Stimulated activated CD8-positive, alpha-beta memory T cell treated with anti-CD3 and anti-CD28 coated beads, Interleukin-15, amount 100 ng/mL, for 1 hour (primary cell): ENCODE results near the gene RP2.

Experiments used
- DNase-seq: peaks from one replicate; pipeline ENCODE4 v3.0.0-alpha.2; 2020; ENCODE audit warnings: low read depth

Gene RP2

DNA sequence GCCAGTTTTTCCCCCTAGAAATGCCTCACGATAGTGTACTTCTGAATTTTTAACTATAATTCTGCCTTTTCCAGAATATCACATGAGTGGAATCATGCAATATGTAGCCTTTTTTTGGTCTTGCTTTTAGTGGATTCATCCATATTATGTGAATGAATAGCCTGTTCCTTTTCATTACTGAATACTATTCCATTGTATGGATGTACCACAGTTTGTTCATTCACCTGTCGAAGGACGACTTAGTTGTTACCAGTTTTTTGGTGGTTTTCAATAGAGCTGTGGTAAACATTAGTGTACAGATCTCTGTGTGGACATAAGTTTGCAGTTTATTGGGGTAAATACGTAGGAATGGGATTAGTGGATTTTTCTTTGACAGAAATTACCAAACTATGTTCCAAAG, 83.4 kb downstream of the RP2 start:
- DNase-seq, result no peak

DNA sequence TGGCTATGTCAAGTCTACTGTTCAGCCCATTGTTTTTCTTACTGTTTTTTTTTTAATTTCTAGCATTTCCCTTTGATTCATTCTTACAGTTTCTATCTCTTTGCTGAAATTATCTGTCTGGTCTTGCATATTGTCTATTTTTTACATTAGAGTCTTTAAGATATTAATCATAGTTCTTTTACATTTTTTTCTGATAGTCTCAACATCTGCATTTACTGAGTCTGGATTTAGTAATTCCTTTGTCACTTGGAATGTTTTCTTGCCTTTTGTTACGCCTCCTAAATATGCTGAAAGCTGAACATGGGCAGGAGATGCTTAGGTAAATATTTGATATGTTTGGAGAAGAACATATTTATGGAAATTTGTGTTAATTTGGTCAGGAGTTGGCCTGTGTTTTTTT, 85.8 kb downstream of the RP2 start:
- no peak for DNase-seq

DNA sequence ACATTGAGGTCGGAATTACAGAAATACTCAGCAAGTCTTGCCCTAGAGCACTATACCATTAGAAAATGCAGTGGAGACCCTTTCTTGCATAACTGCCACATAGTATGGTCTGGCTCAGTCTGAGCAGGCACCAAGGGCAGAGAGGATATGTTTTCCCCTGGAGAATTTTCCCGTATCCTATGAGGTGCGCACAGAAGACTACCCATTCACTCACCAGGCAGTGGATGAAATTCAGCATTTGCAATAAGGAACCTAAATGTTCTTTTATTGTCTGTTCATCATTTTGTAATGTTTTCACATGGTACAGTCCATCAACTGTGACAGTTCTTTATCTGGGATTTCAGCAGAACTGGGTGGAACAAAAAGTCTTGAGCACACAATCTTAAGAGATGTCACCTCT, 90.9 kb downstream of the RP2 start:
- no peak for DNase-seq

DNA sequence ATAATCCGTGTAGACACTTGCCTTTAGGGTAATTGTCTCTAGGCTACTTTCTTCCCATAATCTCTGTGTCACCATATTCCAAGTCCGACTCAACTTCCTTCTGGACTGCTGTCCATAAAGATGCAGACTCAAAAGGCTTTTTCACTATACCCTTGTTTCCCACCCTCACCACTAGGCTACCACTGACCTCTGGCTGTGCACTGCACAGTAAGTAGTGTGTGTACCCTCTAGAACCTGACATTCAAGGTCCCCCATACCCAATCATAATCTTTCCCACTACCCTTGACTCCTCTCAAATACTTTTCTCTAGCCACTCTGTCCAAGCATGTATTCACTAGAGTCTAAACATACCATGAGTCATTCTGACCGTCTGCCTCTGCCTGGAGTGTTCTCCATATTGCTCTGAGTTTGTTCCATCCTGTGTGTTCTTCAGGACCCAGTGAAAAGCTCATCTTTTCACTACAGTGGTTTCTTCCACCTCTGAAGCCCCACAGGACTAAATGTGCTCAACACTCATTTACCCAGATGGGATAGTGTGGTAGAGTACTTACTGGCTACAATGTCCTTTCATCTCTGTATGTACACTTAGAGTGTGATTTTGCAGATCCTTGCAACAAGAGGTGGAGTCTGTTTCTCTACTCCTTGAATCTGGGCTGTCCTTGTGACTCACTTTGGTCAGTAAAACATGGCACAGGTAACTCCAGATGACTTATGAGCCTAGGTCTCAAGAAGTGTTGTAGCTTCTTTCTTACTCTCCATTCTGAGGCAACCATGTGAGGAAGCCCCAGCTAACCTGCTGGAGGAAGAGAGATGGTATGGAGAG, 92.8 kb downstream of the RP2 start:
- DNase-seq, result no peak
